Neuronal stem cell (in vitro differentiated cells): ENCODE measurements around the gene DERL2.

Experiments
- DNase-seq: peaks from one replicate; pipeline ENCODE4 v3.0.0-alpha.2; 2013; ENCODE audit warnings: low spot score
- H2AFZ ChIP-seq: one replicate; pipeline ENCODE4 v1.6.1; 2013; ENCODE audit warnings: mild to moderate bottlenecking, low read length, inconsistent platforms
- H2AK5ac ChIP-seq: 2 replicates; pipeline ENCODE4 v1.6.1; 2013; ENCODE audit warnings: low read depth, mild to moderate bottlenecking, inconsistent platforms, low read length, moderate library complexity, mixed read lengths
- H2BK120ac ChIP-seq: 2 replicates; pipeline ENCODE4 v1.6.1; 2013; ENCODE audit warnings: low read depth, mild to moderate bottlenecking, inconsistent platforms, low read length, moderate library complexity, mixed read lengths
- H2BK12ac ChIP-seq: one replicate; pipeline ENCODE4 v1.6.1; 2013; ENCODE audit warnings: low read length, inconsistent platforms
- H2BK15ac ChIP-seq: 2 replicates; pipeline ENCODE4 v1.6.1; 2013; ENCODE audit warnings: mild to moderate bottlenecking, low read length, inconsistent platforms, mixed read lengths
- H2BK5ac ChIP-seq: one replicate; pipeline ENCODE4 v1.6.1; 2013; ENCODE audit warnings: inconsistent platforms, mild to moderate bottlenecking, low read length, moderate library complexity
- H3K14ac ChIP-seq: one replicate; pipeline ENCODE4 v1.6.1; 2013; ENCODE audit warnings: low read length, inconsistent platforms
- H3K18ac ChIP-seq: 2 replicates; pipeline ENCODE4 v1.6.1; 2013; ENCODE audit warnings: low read length, inconsistent platforms
- H3K23ac ChIP-seq: 2 replicates; pipeline ENCODE4 v1.6.1; 2013; ENCODE audit warnings: low read depth, mild to moderate bottlenecking, mixed read lengths, low read length, inconsistent platforms; ENCODE audit not compliant: poor library complexity
- H3K27ac ChIP-seq: replicated peaks from 3 replicates; pipeline ENCODE4 v1.5.1; 2013; ENCODE audit warnings: low read length, inconsistent platforms
- H3K27me3 ChIP-seq, 3 experiments: 2 replicates each; pipeline ENCODE4 v1.6.1; 2013; ENCODE audit warnings: low read length in 3 of 3, mild to moderate bottlenecking in 2 of 3, inconsistent platforms in 1 of 3, low read depth in 1 of 3, mixed read lengths in 1 of 3, moderate library complexity in 1 of 3; ENCODE audit not compliant: control insufficient read depth in 3 of 3, insufficient read depth in 3 of 3
- H3K36me3 ChIP-seq, 2 donors: replicated peaks in 1 of 2; 2 replicates each; pipeline ENCODE4 v1.6.1; 2013; ENCODE audit warnings: low read length in 2 of 2; ENCODE audit not compliant: control insufficient read depth in 2 of 2, insufficient read depth in 2 of 2
- H3K4ac ChIP-seq: 2 replicates; pipeline ENCODE4 v1.6.1; 2013; ENCODE audit warnings: inconsistent platforms, mild to moderate bottlenecking, low read length, moderate library complexity
- H3K4me1 ChIP-seq, 2 donors: 1 replicate in 1 of 2; 2 replicates in 1 of 2; pipeline ENCODE4 v1.6.1; 2013; ENCODE audit warnings: low read length in 2 of 2, low read depth in 1 of 2; ENCODE audit not compliant: control insufficient read depth in 2 of 2, insufficient read depth in 1 of 2
- H3K4me2 ChIP-seq: one replicate; pipeline ENCODE4 v1.6.1; 2013; ENCODE audit warnings: mild to moderate bottlenecking, low read length, inconsistent platforms; ENCODE audit not compliant: insufficient read depth, poor library complexity, severe bottlenecking
- H3K4me3 ChIP-seq, 2 donors: 2 replicates each; pipeline ENCODE4 v1.5.1; 2013; ENCODE audit warnings: low read length in 2 of 2, mild to moderate bottlenecking in 2 of 2, inconsistent platforms in 1 of 2, moderate library complexity in 1 of 2
- H3K79me1 ChIP-seq: one replicate; pipeline ENCODE4 v1.6.1; 2013; ENCODE audit warnings: low read depth, mild to moderate bottlenecking, inconsistent platforms, low read length, moderate library complexity
- H3K9ac ChIP-seq: one replicate; pipeline ENCODE4 v1.6.1; 2013; ENCODE audit warnings: mild to moderate bottlenecking, low read depth, low read length, inconsistent platforms; ENCODE audit not compliant: poor library complexity
- H3K9me3 ChIP-seq, 2 donors: replicated peaks in 1 of 2; 2 replicates each; pipeline versions ENCODE3 to v1.6.1; 2013; ENCODE audit warnings: low read length in 2 of 2, mild to moderate bottlenecking in 2 of 2, inconsistent platforms in 1 of 2, low read depth in 1 of 2, mixed read lengths in 1 of 2, moderate library complexity in 1 of 2; ENCODE audit not compliant: control insufficient read depth in 2 of 2, insufficient read depth in 1 of 2
- H4K8ac ChIP-seq: one replicate; pipeline ENCODE4 v1.6.1; 2013; ENCODE audit warnings: low read depth, mild to moderate bottlenecking, inconsistent platforms, low read length, moderate library complexity
- H4K91ac ChIP-seq: one replicate; pipeline ENCODE4 v1.6.1; 2013; ENCODE audit warnings: low read length, low read depth, mild to moderate bottlenecking, inconsistent platforms; ENCODE audit not compliant: poor library complexity
- WGBS, 2 donors: extraction: QIAGEN DNeasy Blood & Tissue Kit; methylation state at CpG; one replicate each; pipeline ENCODE4 v1.1.7; 2013; ENCODE audit warnings: missing lambda C conversion rate in 2 of 2, mixed read lengths in 1 of 2; ENCODE audit not compliant: insufficient read length in 2 of 2, insufficient replicate concordance in 1 of 2; ENCODE audit errors: extremely low coverage in 2 of 2; 5-methylcytosine and 5-hydroxymethylcytosine counted together

Gene DERL2

DNA sequence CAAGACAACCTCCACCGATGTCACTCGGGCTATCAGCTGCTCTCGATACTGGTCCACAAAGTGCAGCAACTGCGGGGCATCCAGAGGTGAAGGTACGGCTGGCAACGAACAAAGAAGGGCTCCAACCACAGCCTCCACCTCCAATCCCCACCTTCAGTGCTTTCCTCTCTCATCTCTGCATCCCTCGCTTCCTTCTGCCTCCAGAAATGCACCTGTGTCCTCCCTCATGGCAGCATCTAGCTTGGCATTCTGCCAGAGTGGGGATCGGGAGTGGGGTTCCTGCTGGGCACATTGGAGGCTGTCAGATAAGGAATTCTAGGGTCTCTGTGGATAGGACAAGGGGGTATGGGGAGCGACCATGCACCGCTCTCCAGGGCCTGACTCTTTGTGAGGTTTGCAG is 29.0 kb upstream of the DERL2 start:
- H3K36me3 ChIP-seq, result no peaks in the 10 kb centered on the region
- H3K9me3 ChIP-seq, result no peaks in the 10 kb centered on the region
- H3K4ac ChIP-seq, result no peak overlapping the region
- no peak overlapping the region for H2BK120ac ChIP-seq
- H3K27me3 ChIP-seq, result no peaks in the 10 kb centered on the region
- no peak overlapping the region for H3K23ac ChIP-seq
- H3K27ac ChIP-seq, result no peak overlapping the region
- H4K91ac ChIP-seq, result no peak overlapping the region
- H3K9ac ChIP-seq, result no peak overlapping the region
- WGBS, 2 donors, result no CpG with 5 or more reads among the region's 10 CpGs
- DNase-seq, result no peak
- H2AK5ac ChIP-seq, result no peak overlapping the region
- H3K14ac ChIP-seq, result no peak overlapping the region
- no peak overlapping the region for H4K8ac ChIP-seq
- no peak overlapping the region for H2BK15ac ChIP-seq
- no peaks in the 10 kb centered on the region for H3K4me1 ChIP-seq
- peak overlapping the region; percentile 3 for H3K18ac ChIP-seq
- no peaks in the 10 kb centered on the region for H3K79me1 ChIP-seq
- no peak overlapping the region for H2AFZ ChIP-seq
- H2BK5ac ChIP-seq, result no peak overlapping the region
- no peak overlapping the region for H2BK12ac ChIP-seq
- no peak overlapping the region for H3K4me2 ChIP-seq
- H3K4me3 ChIP-seq, result no peak overlapping the region

GRCh38 chr17:5513628-5514027 is 27.6 kb upstream of the DERL2 start:
- Histone ChIP-seq H3K27me3 (no peaks in the 10 kb centered on the region), H3K4me3 (no peak overlapping the region), H3K4me1 (peaks cover 5 to 9% of the 10 kb centered on the region in 2 donors), H3K9ac (no peak overlapping the region), H2AK5ac (no peak overlapping the region), H2BK5ac (no peak overlapping the region), H2BK15ac (no peak overlapping the region), H2BK120ac (no peak overlapping the region), H2AFZ (no peak overlapping the region), H3K36me3 (no peaks in the 10 kb centered on the region), H2BK12ac (no peak overlapping the region), H3K79me1 (no peaks in the 10 kb centered on the region), H3K18ac (no peak overlapping the region), H3K14ac (no peak overlapping the region), H3K4ac (no peak overlapping the region), H3K4me2 (no peak overlapping the region), H3K23ac (no peak overlapping the region), H3K9me3 (no peaks in the 10 kb centered on the region), H4K91ac (no peak overlapping the region), H3K27ac (no peak overlapping the region), H4K8ac (no peak overlapping the region)
- WGBS, 2 donors, result no CpG with 5 or more reads among the region's 7 CpGs
- no peak for DNase-seq

DNA sequence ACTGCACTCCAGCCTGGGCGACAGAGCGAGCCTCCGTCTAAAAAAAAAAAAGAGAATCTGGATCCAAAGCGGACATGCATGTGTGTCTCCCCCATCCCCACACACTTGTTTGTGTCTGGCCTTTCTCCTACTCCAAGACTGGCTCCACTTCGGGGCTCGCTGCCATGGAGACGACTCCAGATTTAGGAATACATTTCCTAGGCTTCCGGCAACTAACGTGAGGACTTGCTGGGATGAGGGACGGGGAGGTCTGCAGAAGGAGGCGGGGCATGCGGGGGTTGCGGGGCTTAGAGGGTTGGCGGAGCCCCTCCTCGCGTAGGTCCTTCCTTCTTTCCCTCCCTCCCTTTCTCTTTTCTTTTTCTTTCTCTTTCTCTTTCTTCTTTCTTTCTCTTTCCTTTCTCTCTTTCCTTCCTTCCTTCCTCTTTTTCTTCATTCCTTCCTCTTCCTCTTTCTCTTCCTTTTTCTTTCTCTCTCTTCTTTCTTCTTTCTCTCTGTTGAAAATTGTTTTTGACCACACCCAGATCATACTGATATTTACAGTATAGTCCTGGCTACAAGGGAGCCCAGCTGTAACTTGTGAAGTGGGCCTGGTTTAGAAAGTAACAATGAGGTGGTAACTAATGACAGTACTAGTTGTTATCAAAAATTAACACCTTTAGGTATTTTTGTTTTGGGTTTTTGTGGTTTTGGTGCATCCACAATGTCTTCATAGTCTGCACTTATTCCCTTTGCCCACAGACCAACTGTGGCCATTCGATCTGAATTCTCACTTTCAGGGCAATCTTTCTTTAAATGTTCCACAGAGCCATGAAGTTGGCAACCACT is 25.6 kb upstream of the DERL2 start:
- H3K9ac ChIP-seq, result no peak overlapping the region

DNA sequence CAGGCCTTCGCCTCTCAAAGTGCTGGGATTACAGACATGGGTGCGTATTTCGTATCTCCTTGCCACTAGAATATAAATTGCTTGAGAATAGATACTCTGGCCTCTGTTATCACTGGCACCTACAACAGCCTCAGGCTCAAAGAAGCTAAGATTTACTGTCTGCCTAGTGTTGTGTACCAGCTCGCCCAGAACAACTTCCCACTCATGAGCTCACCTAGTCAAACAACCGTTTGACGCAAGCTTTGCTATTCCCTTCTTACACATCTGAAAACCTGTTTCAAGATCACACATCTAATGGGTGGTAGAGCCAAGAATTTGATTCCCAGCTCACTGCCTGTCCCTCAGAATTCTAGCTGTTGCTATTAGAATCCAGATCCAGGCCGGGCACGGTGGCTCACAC is 24.8 kb upstream of the DERL2 start:
- Histone ChIP-seq H3K36me3 (no peaks in the 10 kb centered on the region), H3K4me2 (no peak overlapping the region), H2BK5ac (no peak overlapping the region), H3K9ac (no peak overlapping the region), H2AK5ac (no peak overlapping the region), H3K18ac (no peak overlapping the region), H2BK12ac (no peak overlapping the region), H3K4me1 (peaks cover 6 to 13% of the 10 kb centered on the region in 2 donors), H3K4ac (no peak overlapping the region), H2AFZ (no peak overlapping the region), H3K27me3 (no peaks in the 10 kb centered on the region), H2BK15ac (no peak overlapping the region), H3K9me3 (no peaks in the 10 kb centered on the region), H3K4me3 (no peak overlapping the region), H3K23ac (no peak overlapping the region), H3K14ac (no peak overlapping the region), H3K79me1 (no peaks in the 10 kb centered on the region), H4K8ac (no peak overlapping the region), H2BK120ac (no peak overlapping the region), H3K27ac (peak overlapping the region; percentile 1), H4K91ac (no peak overlapping the region)
- DNase-seq, result no peak
- no CpG with 5 or more reads among the region's 8 CpGs for WGBS, 2 donors

More for the DNA sequence above, 25.6 kb upstream of the DERL2 start:
- H3K79me1 ChIP-seq, result no peaks in the 10 kb centered on the region
- H3K23ac ChIP-seq, result no peak overlapping the region
- H2BK5ac ChIP-seq, result no peak overlapping the region
- H2AK5ac ChIP-seq, result no peak overlapping the region
- H3K4ac ChIP-seq, result no peak overlapping the region
- DNase-seq, result no peak
- peak overlapping the region; percentile 58 for H2AFZ ChIP-seq
- H4K8ac ChIP-seq, result no peak overlapping the region
- no peak overlapping the region for H3K27ac ChIP-seq
- peaks cover 6 to 13% of the 10 kb centered on the region in 2 donors for H3K4me1 ChIP-seq
- H2BK12ac ChIP-seq, result no peak overlapping the region
- no peak overlapping the region for H3K4me3 ChIP-seq
- no CpG with 5 or more reads among the region's 17 CpGs for WGBS, 2 donors
- no peaks in the 10 kb centered on the region for H3K27me3 ChIP-seq
- H3K36me3 ChIP-seq, result no peaks in the 10 kb centered on the region
- no peak overlapping the region for H3K14ac ChIP-seq
- no peaks in the 10 kb centered on the region for H3K9me3 ChIP-seq
- no peak overlapping the region for H2BK15ac ChIP-seq
- no peak overlapping the region for H3K18ac ChIP-seq
- H2BK120ac ChIP-seq, result no peak overlapping the region
- H3K4me2 ChIP-seq, result no peak overlapping the region
- no peak overlapping the region for H4K91ac ChIP-seq
